NCI-H1930 (cell line): Measurements from ENCODE around the gene SLC25A28.

Experiments used
- DNase-seq, 2 experiments: peaks; one replicate each; lab custom pipeline; 2025; lab: John Stamatoyannopoulos, UW

The SLC25A28 gene

GRCh38 chr10:99619851-99620710, at the start of gene SLC25A28:
Gene SLC25A28, minus strand, starts transcription at chr10:99620439. Its CDS starts 104 bp downstream, at chr10:99620335.
- DNase-seq, result peak; percentile 95

GRCh38 chr10:99667108-99667751, 47.0 kb upstream of the SLC25A28 start:
- DNase-seq, result no peak

GRCh38 chr10:99665304-99665703, 45.1 kb upstream of the SLC25A28 start:
- no peak for DNase-seq

- no peak for DNase-seq
Measured at GRCh38 chr10:99661377-99661763, 41.1 kb upstream of the SLC25A28 start.

- DNase-seq, result no peak
Measured at GRCh38 chr10:99660662-99661376, 40.6 kb upstream of the SLC25A28 start.

GRCh38 chr10:99659868-99660366, 39.7 kb upstream of the SLC25A28 start:
- no peak for DNase-seq

- peak; percentile 88 to 91 for DNase-seq
Measured at GRCh38 chr10:99659031-99659867, 39.0 kb upstream of the SLC25A28 start, which contains the start of gene ENTPD7. Gene ENTPD7, plus strand, starts transcription at chr10:99659509. Its CDS starts 448 bp downstream, at chr10:99659957.

- DNase-seq, result no peak
Measured at GRCh38 chr10:99658622-99659030, 38.4 kb upstream of the SLC25A28 start.

GRCh38 chr10:99656199-99657064, 36.2 kb upstream of the SLC25A28 start:
- no peak for DNase-seq

- no peak for DNase-seq
Measured at GRCh38 chr10:99654390-99655175, 34.3 kb upstream of the SLC25A28 start.

GRCh38 chr10:99652800-99653390, 32.7 kb upstream of the SLC25A28 start:
- no peak for DNase-seq

- no peak for DNase-seq
Measured at GRCh38 chr10:99648717-99649116, 28.5 kb upstream of the SLC25A28 start.

- no peak for DNase-seq
Measured at GRCh38 chr10:99647601-99648151, 27.4 kb upstream of the SLC25A28 start.

GRCh38 chr10:99633832-99634231, 13.6 kb upstream of the SLC25A28 start:
- DNase-seq, result no peak

- DNase-seq, result no peak
Measured at GRCh38 chr10:99631496-99631895, 11.3 kb upstream of the SLC25A28 start.

GRCh38 chr10:99630991-99631390, 10.8 kb upstream of the SLC25A28 start:
- no peak for DNase-seq

GRCh38 chr10:99630433-99630832, 10.2 kb upstream of the SLC25A28 start:
- no peak for DNase-seq

- DNase-seq, result no peak
Measured at GRCh38 chr10:99629625-99629978, 9.4 kb upstream of the SLC25A28 start.
